Measurements from ENCODE around the gene ENTHD1. TPM values are rescaled to one million over a fixed set of nuclear protein-coding genes. Genes with fewer than 3 reads are reported as not detected.
"Not testable (repeated sequence)": the region's sequence is repeated elsewhere in the genome, so short reads cannot be mapped to it uniquely, and the experiment has no call there.

Gene ENTHD1
- total RNA-seq, 4 donors from 2014 or later, result not detected

- H3K36me3 ChIP-seq, result no peaks in the 10 kb centered on the region
- WGBS, result 76% methylated on average over 5 of the region's 5 CpGs
- intact Hi-C loops (cut with DNase I), result no loop called here
- H3K9me3 ChIP-seq, result no peaks in the 10 kb centered on the region
- peaks cover 0 to 9% (median 0%) of the 10 kb centered on the region in 4 donors for H3K27me3 ChIP-seq
- TF ChIP-seq POLR2A (IDR thresholded peaks at IDR 0.05; ENCODE audit: low read depth) (no peak), EP300 (IDR thresholded peaks at IDR 0.05) (no peak)
- H3K27ac ChIP-seq (replicated peaks in 1 of 4), result no peak overlapping the region
- DNase-seq (ENCODE audit: extremely low spot score), result no peak
- H3K4me1 ChIP-seq, result no peaks in the 10 kb centered on the region
- no peak overlapping the region for H3K4me3 ChIP-seq
These were observed 22.4 kb downstream of the ENTHD1 start for GRCh38 chr22:39871008-39871798.

- intact Hi-C loops (cut with DNase I); H3K9me3 ChIP-seq; H3K36me3 ChIP-seq; H3K4me1 ChIP-seq; H3K27me3 ChIP-seq; H3K4me3 ChIP-seq; H3K27ac ChIP-seq (replicated peaks in 1 of 4); DNase-seq (ENCODE audit: extremely low spot score): not testable (repeated sequence)
- 84% methylated on average over 2 of the region's 2 CpGs for WGBS
These were observed 23.8 kb downstream of the ENTHD1 start for GRCh38 chr22:39869797-39870196.

GRCh38 chr22:39868741-39869140, 24.8 kb downstream of the ENTHD1 start:
- TF ChIP-seq EP300 (IDR thresholded peaks at IDR 0.05), result no peak
- Histone ChIP-seq H3K27ac (replicated peaks in 1 of 4) (no peak overlapping the region), H3K4me3 (no peak overlapping the region), H3K9me3 (no peaks in the 10 kb centered on the region), H3K27me3 (peaks cover 0 to 17% (median 0%) of the 10 kb centered on the region in 4 donors), H3K4me1 (no peaks in the 10 kb centered on the region), H3K36me3 (no peaks in the 10 kb centered on the region)
- WGBS, result 62% methylated on average over 1 of the region's 1 CpG
- DNase-seq (ENCODE audit: extremely low spot score), result no peak
- intact Hi-C loops (cut with DNase I), result no loop called here

- H3K27me3 ChIP-seq, result peaks cover 0 to 35% (median 0%) of the 10 kb centered on the region in 4 donors
- H3K27ac ChIP-seq (replicated peaks in 1 of 4), result no peak overlapping the region
- intact Hi-C loops (cut with DNase I), result no loop called here
- no peaks in the 10 kb centered on the region for H3K4me1 ChIP-seq
- H3K4me3 ChIP-seq, result no peak overlapping the region
- H3K9me3 ChIP-seq, result peaks cover 0 to 6% (median 0%) of the 10 kb centered on the region in 4 donors
- WGBS, result 57% methylated on average over 7 of the region's 7 CpGs
- TF ChIP-seq POLR2AphosphoS5 (IDR thresholded peaks at IDR 0.05), result no peak
- DNase-seq (ENCODE audit: extremely low spot score), result no peak
- no peaks in the 10 kb centered on the region for H3K36me3 ChIP-seq
These were observed 33.5 kb downstream of the ENTHD1 start for GRCh38 chr22:39859903-39860588.

- H3K27me3 ChIP-seq, result peaks cover 0 to 33% (median 0%) of the 10 kb centered on the region in 4 donors
These were observed 37.0 kb downstream of the ENTHD1 start for GRCh38 chr22:39856588-39856987.

GRCh38 chr22:39852799-39853198, 40.8 kb downstream of the ENTHD1 start:
- TF ChIP-seq EP300 (IDR thresholded peaks at IDR 0.05) (no peak), POLR2AphosphoS5 (IDR thresholded peaks at IDR 0.05) (no peak), POLR2A (IDR thresholded peaks at IDR 0.05; ENCODE audit: low read depth) (no peak), CTCF (IDR thresholded peaks at IDR 0.05) (no peak)
- no peak overlapping the region for H3K4me3 ChIP-seq
- DNase-seq (ENCODE audit: extremely low spot score), result no peak
- WGBS, result 88% methylated on average over 2 of the region's 2 CpGs
- H3K4me1 ChIP-seq, result no peaks in the 10 kb centered on the region
- no peaks in the 10 kb centered on the region for H3K9me3 ChIP-seq
- peaks cover 0 to 15% (median 0%) of the 10 kb centered on the region in 4 donors for H3K27me3 ChIP-seq
- intact Hi-C loops (cut with DNase I), result no loop called here
- H3K36me3 ChIP-seq, result no peaks in the 10 kb centered on the region
- H3K27ac ChIP-seq (replicated peaks in 1 of 4), result no peak overlapping the region

More at GRCh38 chr22:39856588-39856987, 37.0 kb downstream of the ENTHD1 start:
- 80% methylated on average over 4 of the region's 4 CpGs for WGBS
- TF ChIP-seq POLR2AphosphoS5 (IDR thresholded peaks at IDR 0.05) (no peak), POLR2A (IDR thresholded peaks at IDR 0.05; ENCODE audit: low read depth) (no peak), CTCF (IDR thresholded peaks at IDR 0.05) (no peak), EP300 (IDR thresholded peaks at IDR 0.05) (no peak)
- no peak overlapping the region for H3K27ac ChIP-seq (replicated peaks in 1 of 4)
- no peak overlapping the region for H3K4me3 ChIP-seq
- no peaks in the 10 kb centered on the region for H3K36me3 ChIP-seq
- DNase-seq (ENCODE audit: extremely low spot score), result no peak
- intact Hi-C loops (cut with DNase I), result no loop called here
- H3K9me3 ChIP-seq, result peaks cover 0 to 6% (median 0%) of the 10 kb centered on the region in 4 donors
- no peaks in the 10 kb centered on the region for H3K4me1 ChIP-seq

Data from esophagus muscularis mucosa (tissue), 4 donors.